ENCODE data around the gene SH2D3A.

SH2D3A gene
- 26.9 to 60.2 (median 39.4) reads per million in 9 experiments for total RNA-seq

GRCh38 chr19:6767357-6768235, at the start of gene SH2D3A:
Gene SH2D3A, minus strand, starts transcription at chr19:6767435. Its CDS starts 3,687 bp downstream, at chr19:6763748.
- ATAC-seq (replicated peaks) (peak; percentile 72), DNase-seq (peak; percentile 92 to 96 (median 94))
- Mint-ChIP-seq H3K36me3 (ENCODE audit: insufficient read depth) (peaks cover 29% of the 10 kb centered on the region), H3K27me3 (no peaks in the 10 kb centered on the region), H3K4me3 (peak within 1 kb of the TSS; percentile 84 to 86), H3K4me1 (ENCODE audit: low read depth in 2 of 2) (peaks cover 35 to 37% of the 10 kb centered on the region in 2 donors), H3K27ac (peak within 1 kb of the TSS; percentile 67 to 85), H3K9me3 (no peaks in the 10 kb centered on the region)

GRCh38 chr19:6813659-6814058, 46.4 kb upstream of the SH2D3A start:
- Mint-ChIP-seq H3K4me1 (ENCODE audit: low read depth in 2 of 2) (peaks cover 40 to 67% of the 10 kb centered on the region in 2 donors), H3K27ac (peak overlapping the region; percentile 2 to 69), H3K36me3 (ENCODE audit: insufficient read depth) (peaks cover 9% of the 10 kb centered on the region), H3K27me3 (no peaks in the 10 kb centered on the region), H3K4me3 (peak overlapping the region; percentile 4 to 21), H3K9me3 (no peaks in the 10 kb centered on the region)
- DNase-seq = no peak
- peak; percentile 59 for ATAC-seq (replicated peaks)

- Mint-ChIP-seq H3K9me3 (no peaks in the 10 kb centered on the region), H3K27me3 (no peaks in the 10 kb centered on the region), H3K4me3 (no peak overlapping the region), H3K27ac (peak overlapping the region; percentile 39 to 80), H3K4me1 (ENCODE audit: low read depth in 2 of 2) (peaks cover 38 to 65% of the 10 kb centered on the region in 2 donors), H3K36me3 (ENCODE audit: insufficient read depth) (peaks cover 6% of the 10 kb centered on the region)
- ATAC-seq (replicated peaks) = no peak
- no peak for DNase-seq
These were observed 45.4 kb upstream of the SH2D3A start for GRCh38 chr19:6812612-6813011.

GRCh38 chr19:6811906-6812305, 44.7 kb upstream of the SH2D3A start:
- no peak for DNase-seq
- H3K4me3 Mint-ChIP-seq = peak overlapping the region in 1 of 2 donors; percentile 13
- H3K4me1 Mint-ChIP-seq (ENCODE audit: low read depth in 2 of 2) = peaks cover 38 to 65% of the 10 kb centered on the region in 2 donors
- peak overlapping the region; percentile 39 to 80 for H3K27ac Mint-ChIP-seq
- no peaks in the 10 kb centered on the region for H3K27me3 Mint-ChIP-seq
- H3K9me3 Mint-ChIP-seq = no peaks in the 10 kb centered on the region
- ATAC-seq (replicated peaks) = no peak
- peaks cover 9% of the 10 kb centered on the region for H3K36me3 Mint-ChIP-seq (ENCODE audit: insufficient read depth)

- H3K36me3 Mint-ChIP-seq (ENCODE audit: insufficient read depth) = peaks cover 9% of the 10 kb centered on the region
- no peaks in the 10 kb centered on the region for H3K9me3 Mint-ChIP-seq
- no peak overlapping the region for H3K4me3 Mint-ChIP-seq
- H3K27me3 Mint-ChIP-seq = no peaks in the 10 kb centered on the region
- DNase-seq (no peak), ATAC-seq (replicated peaks) (no peak)
- H3K27ac Mint-ChIP-seq = peak overlapping the region; percentile 39 to 80
- peaks cover 40 to 66% of the 10 kb centered on the region in 2 donors for H3K4me1 Mint-ChIP-seq (ENCODE audit: low read depth in 2 of 2)
These were observed 44.1 kb upstream of the SH2D3A start for GRCh38 chr19:6811378-6811777.

GRCh38 chr19:6809262-6809661, 42.0 kb upstream of the SH2D3A start:
- no peak for ATAC-seq (replicated peaks)
- no peaks in the 10 kb centered on the region for H3K27me3 Mint-ChIP-seq
- no peaks in the 10 kb centered on the region for H3K9me3 Mint-ChIP-seq
- peak overlapping the region in 1 of 2 donors; percentile 23 for H3K4me3 Mint-ChIP-seq
- H3K4me1 Mint-ChIP-seq (ENCODE audit: low read depth in 2 of 2) = peaks cover 35 to 60% of the 10 kb centered on the region in 2 donors
- H3K36me3 Mint-ChIP-seq (ENCODE audit: insufficient read depth) = peaks cover 17% of the 10 kb centered on the region
- H3K27ac Mint-ChIP-seq = peak overlapping the region; percentile 33 to 39
- DNase-seq = no peak

GRCh38 chr19:6808494-6808893, 41.3 kb upstream of the SH2D3A start:
- peak overlapping the region in 1 of 2 donors; percentile 65 for H3K27ac Mint-ChIP-seq
- H3K4me3 Mint-ChIP-seq = no peak overlapping the region
- DNase-seq = no peak
- no peak for ATAC-seq (replicated peaks)
- H3K27me3 Mint-ChIP-seq = no peaks in the 10 kb centered on the region
- peaks cover 36 to 58% of the 10 kb centered on the region in 2 donors for H3K4me1 Mint-ChIP-seq (ENCODE audit: low read depth in 2 of 2)
- peaks cover 17% of the 10 kb centered on the region for H3K36me3 Mint-ChIP-seq (ENCODE audit: insufficient read depth)
- no peaks in the 10 kb centered on the region for H3K9me3 Mint-ChIP-seq

- no peaks in the 10 kb centered on the region for H3K27me3 Mint-ChIP-seq
- H3K36me3 Mint-ChIP-seq (ENCODE audit: insufficient read depth) = peaks cover 26% of the 10 kb centered on the region
- peaks cover 41 to 57% of the 10 kb centered on the region in 2 donors for H3K4me1 Mint-ChIP-seq (ENCODE audit: low read depth in 2 of 2)
- H3K9me3 Mint-ChIP-seq = no peaks in the 10 kb centered on the region
- DNase-seq (no peak), ATAC-seq (replicated peaks) (no peak)
- H3K4me3 Mint-ChIP-seq = no peak overlapping the region
- peak overlapping the region in 1 of 2 donors; percentile 82 for H3K27ac Mint-ChIP-seq
These were observed 40.1 kb upstream of the SH2D3A start for GRCh38 chr19:6807291-6807690.

GRCh38 chr19:6806488-6806887, 39.3 kb upstream of the SH2D3A start:
- Mint-ChIP-seq H3K9me3 (no peaks in the 10 kb centered on the region), H3K4me3 (no peak overlapping the region), H3K36me3 (ENCODE audit: insufficient read depth) (peaks cover 32% of the 10 kb centered on the region), H3K4me1 (ENCODE audit: low read depth in 2 of 2) (peaks cover 40 to 58% of the 10 kb centered on the region in 2 donors), H3K27ac (peak overlapping the region; percentile 51 to 82), H3K27me3 (no peaks in the 10 kb centered on the region)
- no peak for ATAC-seq (replicated peaks)
- DNase-seq = no peak

GRCh38 chr19:6803036-6803404, 35.8 kb upstream of the SH2D3A start:
- no peaks in the 10 kb centered on the region for H3K27me3 Mint-ChIP-seq
- no peak for ATAC-seq (replicated peaks)
- peaks cover 47 to 65% of the 10 kb centered on the region in 2 donors for H3K4me1 Mint-ChIP-seq (ENCODE audit: low read depth in 2 of 2)
- H3K4me3 Mint-ChIP-seq = peak overlapping the region; percentile 88 to 89
- peaks cover 31% of the 10 kb centered on the region for H3K36me3 Mint-ChIP-seq (ENCODE audit: insufficient read depth)
- H3K27ac Mint-ChIP-seq = peak overlapping the region; percentile 78 to 96
- DNase-seq = no peak
- H3K9me3 Mint-ChIP-seq = no peaks in the 10 kb centered on the region

GRCh38 chr19:6802336-6803035, 35.3 kb upstream of the SH2D3A start:
- H3K4me1 Mint-ChIP-seq (ENCODE audit: low read depth in 2 of 2) = peaks cover 47 to 65% of the 10 kb centered on the region in 2 donors
- no peaks in the 10 kb centered on the region for H3K9me3 Mint-ChIP-seq
- H3K27me3 Mint-ChIP-seq = no peaks in the 10 kb centered on the region
- peaks cover 31% of the 10 kb centered on the region for H3K36me3 Mint-ChIP-seq (ENCODE audit: insufficient read depth)
- ATAC-seq (replicated peaks) (peak; percentile 66), DNase-seq (peak; percentile 56 to 60 (median 60))
- peak overlapping the region; percentile 78 to 96 for H3K27ac Mint-ChIP-seq
- peak overlapping the region; percentile 88 to 89 for H3K4me3 Mint-ChIP-seq

- peak overlapping the region; percentile 78 to 96 for H3K27ac Mint-ChIP-seq
- H3K4me3 Mint-ChIP-seq = peak overlapping the region; percentile 88 to 89
- ATAC-seq (replicated peaks) (peak; percentile 64), DNase-seq (peak; percentile 67 to 80 (median 76))
- no peaks in the 10 kb centered on the region for H3K9me3 Mint-ChIP-seq
- peaks cover 32% of the 10 kb centered on the region for H3K36me3 Mint-ChIP-seq (ENCODE audit: insufficient read depth)
- no peaks in the 10 kb centered on the region for H3K27me3 Mint-ChIP-seq
- H3K4me1 Mint-ChIP-seq (ENCODE audit: low read depth in 2 of 2) = peaks cover 51 to 65% of the 10 kb centered on the region in 2 donors
These were observed 34.4 kb upstream of the SH2D3A start for GRCh38 chr19:6801485-6802086.

- DNase-seq (no peak), ATAC-seq (replicated peaks) (no peak)
- no peaks in the 10 kb centered on the region for H3K9me3 Mint-ChIP-seq
- peak overlapping the region; percentile 88 to 89 for H3K4me3 Mint-ChIP-seq
- H3K27ac Mint-ChIP-seq = peak overlapping the region; percentile 78 to 96
- H3K27me3 Mint-ChIP-seq = no peaks in the 10 kb centered on the region
- H3K36me3 Mint-ChIP-seq (ENCODE audit: insufficient read depth) = peaks cover 32% of the 10 kb centered on the region
- peaks cover 50 to 65% of the 10 kb centered on the region in 2 donors for H3K4me1 Mint-ChIP-seq (ENCODE audit: low read depth in 2 of 2)
These were observed 33.8 kb upstream of the SH2D3A start for GRCh38 chr19:6800991-6801484.
